Adipocyte (in vitro differentiated cells): ENCODE results near the gene PIEZO1.

Source experiments
- DNase-seq: peaks from one replicate; pipeline ENCODE4 v3.0.0-alpha.2; 2015; ENCODE audit warnings: low read depth
- H3K27me3 ChIP-seq: replicated peaks from 2 replicates; pipeline ENCODE4 v1.7.0; 2013; ENCODE audit warnings: mild to moderate bottlenecking, low read length, moderate library complexity; ENCODE audit not compliant: control insufficient read depth, insufficient read depth
- H3K36me3 ChIP-seq: 2 replicates; pipeline ENCODE4 v1.7.0; 2013; ENCODE audit warnings: low read length, mild to moderate bottlenecking, moderate library complexity; ENCODE audit not compliant: control insufficient read depth, insufficient read depth, severe bottlenecking
- H3K4me1 ChIP-seq: 2 replicates; pipeline ENCODE4 v1.7.0; 2013; ENCODE audit warnings: mild to moderate bottlenecking, low read length, moderate library complexity; ENCODE audit not compliant: control insufficient read depth, insufficient read depth
- H3K4me3 ChIP-seq: 2 replicates; pipeline ENCODE4 v1.7.0; 2013; ENCODE audit warnings: mild to moderate bottlenecking, low read length, moderate library complexity
- H3K9ac ChIP-seq: 2 replicates; pipeline ENCODE4 v1.7.0; 2013; ENCODE audit warnings: mild to moderate bottlenecking, low read length, moderate library complexity
- H3K9me3 ChIP-seq: 2 replicates; pipeline ENCODE4 v1.7.0; 2013; ENCODE audit warnings: mild to moderate bottlenecking, low read length, moderate library complexity; ENCODE audit not compliant: control insufficient read depth

Gene PIEZO1

GRCh38 chr16:88759245-88759975 is 25.6 kb downstream of the PIEZO1 start:
- Histone ChIP-seq H3K4me3 (no peak overlapping the region), H3K27me3 (no peaks in the 10 kb centered on the region), H3K9me3 (no peaks in the 10 kb centered on the region), H3K4me1 (peaks cover 12% of the 10 kb centered on the region), H3K9ac (no peak overlapping the region), H3K36me3 (peaks cover 28% of the 10 kb centered on the region)
- DNase-seq = no peak

- no peaks in the 10 kb centered on the region for H3K9me3 ChIP-seq
- H3K27me3 ChIP-seq = no peaks in the 10 kb centered on the region
- H3K9ac ChIP-seq = no peak overlapping the region
- H3K4me3 ChIP-seq = no peak overlapping the region
- H3K36me3 ChIP-seq = peaks cover 24% of the 10 kb centered on the region
- no peak for DNase-seq
- peaks cover 12% of the 10 kb centered on the region for H3K4me1 ChIP-seq
Observed at GRCh38 chr16:88758944-88759244, 26.1 kb downstream of the PIEZO1 start.

GRCh38 chr16:88758227-88758943 is 26.6 kb downstream of the PIEZO1 start:
- Histone ChIP-seq H3K4me3 (no peak overlapping the region), H3K27me3 (no peaks in the 10 kb centered on the region), H3K4me1 (peaks cover 12% of the 10 kb centered on the region), H3K9ac (no peak overlapping the region), H3K36me3 (peaks cover 18% of the 10 kb centered on the region), H3K9me3 (no peaks in the 10 kb centered on the region)
- peak; percentile 20 for DNase-seq

- no peak overlapping the region for H3K9ac ChIP-seq
- no peaks in the 10 kb centered on the region for H3K27me3 ChIP-seq
- no peak overlapping the region for H3K4me3 ChIP-seq
- no peak for DNase-seq
- no peaks in the 10 kb centered on the region for H3K9me3 ChIP-seq
- peaks cover 9% of the 10 kb centered on the region for H3K4me1 ChIP-seq
- peaks cover 17% of the 10 kb centered on the region for H3K36me3 ChIP-seq
Observed at GRCh38 chr16:88755745-88756443, 29.1 kb downstream of the PIEZO1 start.

- Histone ChIP-seq H3K9ac (no peak overlapping the region), H3K4me1 (peaks cover 6% of the 10 kb centered on the region), H3K27me3 (no peaks in the 10 kb centered on the region), H3K9me3 (no peaks in the 10 kb centered on the region), H3K36me3 (peaks cover 18% of the 10 kb centered on the region), H3K4me3 (no peak overlapping the region)
- peak; percentile 34 for DNase-seq
Observed at GRCh38 chr16:88754912-88755744, 29.9 kb downstream of the PIEZO1 start.

- H3K9me3 ChIP-seq = no peaks in the 10 kb centered on the region
- H3K4me3 ChIP-seq = no peak overlapping the region
- no peaks in the 10 kb centered on the region for H3K27me3 ChIP-seq
- peaks cover 18% of the 10 kb centered on the region for H3K36me3 ChIP-seq
- H3K9ac ChIP-seq = no peak overlapping the region
- DNase-seq = no peak
- peaks cover under 1% of the 10 kb centered on the region for H3K4me1 ChIP-seq
Observed at GRCh38 chr16:88754109-88754911, 30.7 kb downstream of the PIEZO1 start.

- Histone ChIP-seq H3K9me3 (no peaks in the 10 kb centered on the region), H3K9ac (no peak overlapping the region), H3K36me3 (peaks cover 16% of the 10 kb centered on the region), H3K27me3 (no peaks in the 10 kb centered on the region), H3K4me3 (no peak overlapping the region), H3K4me1 (no peaks in the 10 kb centered on the region)
- DNase-seq = no peak
Observed at GRCh38 chr16:88753602-88754001, 31.4 kb downstream of the PIEZO1 start.

GRCh38 chr16:88753191-88753590 is 31.8 kb downstream of the PIEZO1 start:
- Histone ChIP-seq H3K36me3 (peaks cover 15% of the 10 kb centered on the region), H3K9ac (no peak overlapping the region), H3K27me3 (no peaks in the 10 kb centered on the region), H3K4me3 (no peak overlapping the region), H3K9me3 (no peaks in the 10 kb centered on the region), H3K4me1 (no peaks in the 10 kb centered on the region)
- no peak for DNase-seq

- Histone ChIP-seq H3K4me3 (no peak overlapping the region), H3K9me3 (no peaks in the 10 kb centered on the region), H3K9ac (no peak overlapping the region), H3K27me3 (no peaks in the 10 kb centered on the region), H3K36me3 (peaks cover 22% of the 10 kb centered on the region), H3K4me1 (no peaks in the 10 kb centered on the region)
- DNase-seq = no peak
Observed at GRCh38 chr16:88752386-88753002, 32.5 kb downstream of the PIEZO1 start.

GRCh38 chr16:88750854-88751253 is 34.2 kb downstream of the PIEZO1 start:
- Histone ChIP-seq H3K27me3 (no peaks in the 10 kb centered on the region), H3K4me1 (peaks cover 6% of the 10 kb centered on the region), H3K9ac (no peak overlapping the region), H3K36me3 (peaks cover 24% of the 10 kb centered on the region), H3K4me3 (no peak overlapping the region), H3K9me3 (no peaks in the 10 kb centered on the region)
- no peak for DNase-seq
